Ammon's horn (tissue), 1 donor: ENCODE data around the gene CES5A.
"Not testable (repeated sequence)": the region's sequence is repeated elsewhere in the genome, so short reads cannot be mapped to it uniquely, and the experiment has no call there.

Experiments
- DNase-seq: peaks from one replicate; pipeline ENCODE4 v3.0.0-alpha.2; 2016; ENCODE audit warnings: low spot score

The CES5A gene

DNA sequence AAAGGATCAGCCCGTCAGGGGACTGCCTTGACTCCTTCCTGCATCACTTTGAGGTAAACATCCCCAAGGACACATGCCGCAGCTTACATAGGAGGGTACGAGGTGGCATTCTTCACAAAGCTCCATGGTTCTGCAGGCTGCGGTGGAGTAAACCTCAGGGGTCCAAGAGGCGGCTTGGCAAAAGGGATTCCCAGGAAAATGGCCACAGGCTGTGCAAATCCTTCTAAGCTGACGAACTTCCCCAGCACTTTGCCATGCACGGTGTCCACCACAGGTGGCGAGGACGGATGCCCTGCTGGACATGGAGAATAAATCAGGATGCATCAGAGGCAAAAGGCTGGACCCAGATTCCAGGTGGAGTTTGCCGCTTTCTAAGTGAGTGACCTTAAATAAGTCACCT lies 46.5 kb downstream of the CES5A start:
- DNase-seq, result no peak

DNA sequence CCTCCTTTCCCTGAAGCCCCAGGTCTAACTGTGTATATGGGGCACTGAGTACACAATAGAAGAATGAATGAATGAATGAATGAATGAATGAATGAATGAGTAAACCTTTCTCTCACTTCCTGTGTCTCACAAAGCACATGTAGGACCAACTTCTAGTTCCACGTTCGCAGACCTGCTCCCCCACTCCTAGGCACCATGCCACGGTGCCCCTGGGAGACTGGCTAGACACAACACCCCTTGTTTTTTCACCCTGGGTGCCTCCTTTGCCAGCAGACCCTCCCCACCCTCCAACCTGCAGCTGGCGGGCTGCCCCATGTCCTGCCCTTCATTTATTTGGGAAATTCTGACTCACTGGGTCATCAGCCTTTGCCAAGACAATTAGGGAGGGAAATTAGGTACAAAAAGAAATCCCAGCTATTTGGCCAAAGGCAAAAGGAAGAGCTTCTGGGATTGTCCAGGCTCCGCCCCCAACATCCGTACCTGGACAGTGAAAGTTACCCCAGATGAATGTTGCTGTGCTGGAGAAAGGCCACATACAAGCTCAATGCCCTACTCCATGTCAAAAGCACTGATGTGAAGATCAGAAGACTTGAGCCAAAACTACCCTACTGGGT lies 50.0 kb downstream of the CES5A start:
- no peak for DNase-seq

DNA sequence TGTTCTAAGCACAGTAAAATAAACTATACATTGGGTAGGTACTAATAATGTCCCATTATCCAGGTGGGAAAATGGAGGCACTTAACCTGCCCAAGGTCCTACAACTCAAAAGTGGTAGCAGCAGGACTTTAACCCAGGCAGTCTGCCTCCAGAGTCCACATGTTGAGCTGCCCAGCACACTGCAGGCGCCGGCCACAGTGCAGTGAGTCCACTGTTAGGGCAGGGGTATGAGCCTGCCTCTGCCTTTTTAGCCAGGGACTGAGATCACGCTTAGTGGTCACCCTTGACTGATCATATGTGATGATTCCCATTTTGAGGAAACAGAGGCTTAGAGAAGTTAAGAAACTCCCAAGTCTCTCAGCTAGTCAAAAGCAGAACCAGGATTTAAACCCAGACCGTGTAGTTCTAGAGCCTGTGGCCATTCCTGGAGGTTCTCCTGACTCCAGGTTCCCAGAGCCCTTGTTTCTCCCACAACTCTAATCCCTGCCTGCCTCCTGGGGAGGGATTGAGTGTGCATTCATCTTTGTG lies 50.6 kb downstream of the CES5A start:
- no peak for DNase-seq

DNA sequence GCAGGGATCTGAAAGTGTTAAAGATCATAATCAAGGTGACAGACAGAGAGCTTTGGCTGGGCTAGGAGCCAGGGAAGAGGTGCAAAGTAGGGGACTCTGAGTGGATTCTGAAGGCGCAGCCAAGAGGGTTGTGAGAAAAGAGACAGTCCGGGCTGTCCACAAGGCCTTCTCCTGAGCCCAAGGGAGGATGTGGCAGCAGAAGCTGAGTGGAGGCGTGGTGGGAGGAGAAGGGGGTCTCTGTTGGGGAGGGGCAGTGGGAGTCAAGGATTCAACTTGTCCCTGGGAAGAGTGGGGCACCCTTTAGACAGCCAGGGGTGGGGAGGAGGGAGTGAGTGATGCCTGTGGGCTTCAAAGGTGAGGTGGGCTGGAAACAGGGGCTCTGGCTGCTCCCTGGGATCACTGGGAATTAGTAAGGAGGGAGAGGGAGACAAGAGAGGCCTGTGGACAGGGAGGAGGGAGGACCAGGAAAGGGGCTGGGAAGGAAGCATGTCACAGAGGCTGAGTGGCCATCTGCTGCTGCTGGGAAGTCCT lies 52.8 kb downstream of the CES5A start:
- no peak for DNase-seq

DNA sequence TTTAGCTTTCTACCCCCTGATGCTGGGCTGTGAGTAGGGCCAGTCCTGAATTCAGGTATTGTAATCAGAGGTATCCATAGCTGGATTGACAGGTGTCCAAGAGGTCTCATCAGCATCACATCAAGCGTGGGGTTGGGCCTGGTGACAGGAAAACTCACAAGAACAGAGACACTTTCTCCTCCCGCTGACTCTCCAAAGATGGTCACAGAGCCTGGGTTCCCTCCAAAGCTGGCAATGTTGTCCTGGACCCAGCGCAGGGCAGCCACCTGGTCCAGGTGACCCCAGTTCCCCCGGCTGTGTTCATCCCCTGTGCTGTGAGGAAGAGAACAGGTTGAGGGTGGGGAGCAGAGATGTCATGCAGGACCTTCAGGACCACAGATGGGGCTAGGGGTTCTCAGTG lies 54.0 kb downstream of the CES5A start:
- DNase-seq, result no peak

DNA sequence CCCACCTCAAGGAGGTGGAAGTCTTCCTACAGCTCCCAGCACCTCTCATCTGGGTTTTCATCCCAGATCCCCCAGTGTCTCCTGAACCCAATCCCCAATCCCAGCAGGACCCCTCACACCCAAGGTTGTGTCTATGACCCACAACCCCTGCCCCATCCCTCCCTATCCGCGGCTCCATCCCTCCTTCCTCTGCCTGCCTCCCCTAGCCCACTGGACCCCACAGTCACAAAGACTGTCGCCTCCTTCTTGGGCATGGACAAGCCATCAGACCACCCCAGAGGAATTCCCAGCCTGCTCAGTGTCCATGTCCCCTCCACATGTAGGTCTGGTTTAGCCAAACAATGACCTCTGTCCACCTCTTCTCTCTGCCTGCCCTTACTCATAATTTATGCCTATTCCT lies 54.6 kb downstream of the CES5A start:
- no peak for DNase-seq

DNA sequence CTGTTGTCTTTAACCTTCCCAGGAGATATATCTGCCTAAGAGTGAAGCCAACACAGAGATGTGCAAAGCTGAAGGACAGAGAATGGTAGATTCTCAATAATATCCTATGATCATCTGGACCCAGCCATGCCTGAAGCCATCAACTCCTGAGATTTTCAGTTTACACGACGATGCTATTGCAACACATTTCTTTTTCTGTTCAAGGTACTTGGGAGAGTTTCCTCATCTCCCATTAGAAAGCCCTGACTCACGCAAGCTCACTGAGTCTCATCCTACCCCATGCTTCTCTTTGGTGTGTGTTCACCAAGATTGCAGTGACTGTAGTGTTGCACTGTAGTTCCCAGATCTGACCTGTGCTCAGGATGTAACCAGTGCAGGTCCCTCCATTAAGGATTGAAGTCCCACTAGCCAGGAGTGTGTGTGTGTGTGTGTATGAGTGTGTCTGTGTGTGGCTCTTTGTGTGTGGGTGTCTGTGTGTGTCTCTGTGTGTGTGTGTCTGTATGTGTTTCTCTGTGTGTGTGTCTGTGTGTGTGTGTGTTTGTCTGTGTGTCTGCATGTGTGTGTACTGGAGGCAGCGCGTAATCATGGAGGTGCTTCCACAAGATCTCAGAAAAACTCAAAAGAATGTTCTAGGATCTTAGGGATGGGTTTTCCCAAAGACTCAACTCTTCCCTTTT lies 57.8 kb downstream of the CES5A start:
- DNase-seq, result no peak

DNA sequence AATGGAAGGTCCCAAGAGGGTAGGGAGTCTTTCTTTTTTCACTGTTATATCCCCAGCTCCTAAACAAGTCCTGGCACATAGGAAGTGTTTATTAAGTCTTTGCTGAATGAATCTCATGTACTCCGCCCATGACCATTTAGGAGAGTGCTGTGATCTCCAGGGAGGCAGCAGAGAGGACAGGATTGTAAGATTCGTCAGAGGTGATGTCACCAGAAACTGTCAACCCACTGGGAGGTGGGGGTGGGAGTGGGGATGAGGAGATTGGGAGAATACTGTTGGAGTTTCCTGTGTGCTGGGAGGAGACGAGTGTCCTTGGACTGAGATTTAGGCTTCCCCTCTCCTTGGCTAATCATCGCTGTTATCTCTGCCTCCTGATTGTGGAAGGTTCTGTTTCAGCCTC lies 59.0 kb downstream of the CES5A start:
- not testable (repeated sequence) for DNase-seq

DNA sequence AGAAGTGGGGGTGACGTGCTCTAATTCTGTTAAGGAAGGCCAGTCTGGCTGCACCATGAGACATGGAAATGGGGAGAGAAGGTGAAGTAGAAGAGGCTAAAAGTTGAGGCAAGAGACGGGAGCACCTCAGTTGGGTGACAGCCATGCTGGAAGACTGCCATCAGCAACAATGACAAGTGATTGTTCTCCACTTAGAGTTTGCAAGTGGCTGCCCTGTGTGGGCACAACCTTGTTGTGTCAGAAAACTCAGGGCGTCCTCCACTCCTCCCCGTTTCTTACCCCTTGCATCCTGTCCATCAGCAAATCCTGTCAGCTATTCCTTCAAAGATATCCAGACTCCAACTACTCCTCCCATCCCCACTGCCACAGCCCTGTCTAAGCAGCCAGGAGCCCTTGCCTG lies 59.9 kb downstream of the CES5A start:
- DNase-seq, result no peak

DNA sequence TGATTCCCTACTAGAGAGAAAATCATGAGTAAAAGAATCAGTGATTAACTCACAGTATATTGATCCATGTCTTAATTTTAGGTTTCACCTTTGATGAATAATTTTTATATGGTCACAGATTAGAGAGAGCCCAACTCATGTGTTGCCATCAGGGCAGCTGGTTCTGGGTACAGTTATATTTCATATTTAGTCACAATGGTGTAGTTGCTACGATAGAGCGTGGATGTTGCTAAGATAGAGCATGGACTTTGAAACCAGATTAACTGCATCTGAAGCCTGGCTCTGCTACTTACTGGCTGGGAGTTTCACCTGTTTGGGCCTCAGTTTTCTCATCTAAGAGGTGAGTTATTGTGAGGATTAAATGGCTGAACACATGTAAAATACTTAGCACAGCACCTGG lies 61.0 kb downstream of the CES5A start:
- not testable (repeated sequence) for DNase-seq

DNA sequence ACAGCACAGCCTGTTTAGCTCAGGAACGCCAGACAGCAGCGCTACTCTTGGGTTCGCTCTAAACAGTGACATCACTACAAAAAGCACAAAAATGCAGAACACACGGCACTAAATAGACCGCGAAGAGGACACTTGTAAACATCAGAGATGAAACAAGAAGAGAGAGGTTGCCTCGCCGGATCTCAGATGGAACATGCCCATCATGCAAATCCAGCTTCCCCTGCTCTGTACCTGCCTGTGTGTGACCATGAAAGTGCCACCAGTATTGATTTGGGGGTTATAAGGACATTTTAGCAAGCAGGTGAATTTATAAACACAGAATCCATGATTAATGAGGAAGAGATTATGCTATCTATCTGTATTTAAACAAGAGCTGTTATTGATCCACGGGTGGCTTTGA lies 61.4 kb downstream of the CES5A start:
- DNase-seq, result not testable (repeated sequence)

DNA sequence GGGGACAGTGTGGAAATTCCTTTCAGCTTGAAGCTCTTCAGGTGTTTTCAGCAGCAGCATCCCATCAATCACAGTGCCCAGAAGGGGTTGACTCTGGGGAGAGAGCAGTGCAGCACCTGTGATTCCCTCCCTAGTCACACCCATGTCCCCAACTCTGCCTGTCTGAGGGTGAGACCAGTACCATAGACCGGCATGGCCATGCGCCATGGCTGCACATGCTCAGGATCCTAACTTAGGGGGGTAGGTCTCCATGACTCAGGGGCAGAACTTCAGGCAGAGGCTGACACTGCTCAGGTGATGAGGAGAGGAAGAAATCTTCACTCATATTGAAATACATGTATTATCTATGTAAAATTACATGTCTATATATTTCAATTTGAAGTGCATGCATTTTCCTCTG lies 62.2 kb downstream of the CES5A start:
- DNase-seq, result no peak

DNA sequence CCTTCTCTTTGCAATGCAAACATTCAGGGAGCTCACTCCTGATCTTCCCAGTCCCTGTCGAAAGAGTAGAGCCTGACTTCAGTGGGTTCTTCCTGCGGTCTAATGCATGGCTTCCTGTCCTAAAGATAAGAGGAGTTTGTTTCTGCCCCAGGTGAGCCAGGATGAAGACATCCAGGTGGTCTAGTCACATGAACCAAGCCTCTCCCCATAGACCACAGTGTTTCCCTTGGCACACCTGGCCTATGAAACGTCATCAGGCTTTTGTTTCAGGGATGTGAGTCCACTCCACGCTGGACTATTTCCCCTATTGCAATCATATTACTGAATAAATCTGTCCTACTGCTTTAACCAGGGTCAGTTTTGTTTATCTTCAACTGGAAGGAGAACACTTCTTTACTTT lies 63.4 kb downstream of the CES5A start:
- no peak for DNase-seq

DNA sequence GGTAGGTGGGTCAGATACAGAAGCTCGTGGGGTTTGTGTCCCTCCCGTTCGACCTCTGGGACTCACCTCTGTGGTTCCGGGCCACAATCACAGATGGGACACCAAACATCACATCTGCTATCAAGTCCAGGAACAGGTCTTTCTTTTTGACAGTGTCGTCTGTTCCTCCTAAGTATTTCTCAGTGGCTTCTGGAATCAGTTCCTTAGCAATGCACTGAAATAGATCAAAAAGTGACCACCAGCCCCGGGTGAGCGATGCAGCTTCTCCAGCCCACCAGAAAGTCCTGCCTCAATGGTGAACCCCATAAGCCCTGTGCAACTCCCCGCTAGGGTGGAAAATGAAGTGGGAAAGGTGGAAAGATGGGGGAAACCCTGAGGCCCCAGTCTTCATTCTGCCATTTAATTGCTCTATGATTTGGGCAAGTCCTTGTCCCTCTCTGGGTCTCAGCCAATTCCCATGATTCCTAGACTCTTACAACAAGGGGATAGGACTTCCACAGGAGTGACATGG lies 64.7 kb downstream of the CES5A start:
- DNase-seq, result no peak

DNA sequence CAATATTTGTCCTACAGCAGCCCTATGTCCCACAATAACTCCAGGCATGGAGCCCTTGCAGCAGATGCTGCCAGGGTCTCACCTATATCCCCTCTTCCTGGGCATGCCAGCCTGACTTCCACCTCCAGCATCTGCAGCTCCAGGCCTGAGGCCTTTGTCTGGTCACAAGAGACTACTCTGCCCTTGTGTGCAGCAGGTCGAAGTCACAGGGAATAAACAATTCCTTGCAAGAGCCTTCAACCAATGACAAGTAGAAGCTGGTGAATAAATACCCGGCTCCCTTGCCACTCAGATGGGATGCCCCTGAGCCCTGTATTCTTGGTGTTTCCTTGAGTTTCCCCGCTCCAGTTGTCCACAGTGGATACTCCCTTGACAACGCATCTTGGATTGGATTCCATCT lies 65.3 kb downstream of the CES5A start:
- no peak for DNase-seq

DNA sequence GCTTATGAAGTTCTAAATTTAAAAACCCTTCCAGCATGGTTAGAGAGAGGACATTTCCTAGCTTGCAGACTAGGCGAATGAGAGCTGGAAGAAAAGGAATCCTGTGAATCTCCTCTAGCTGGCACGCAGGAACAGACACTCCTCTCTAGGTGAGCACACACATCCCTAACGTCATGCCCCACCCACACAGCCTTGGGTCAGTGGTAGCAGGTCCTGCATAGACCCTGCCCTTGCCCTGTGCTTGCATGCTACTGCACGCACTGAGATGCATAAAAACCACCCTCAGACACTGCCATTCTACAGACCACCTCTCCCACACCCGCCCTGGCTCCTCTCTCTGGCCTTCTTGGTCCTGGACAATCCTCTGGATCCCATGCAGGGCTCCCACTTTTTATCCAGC lies 65.8 kb downstream of the CES5A start:
- DNase-seq, result no peak

DNA sequence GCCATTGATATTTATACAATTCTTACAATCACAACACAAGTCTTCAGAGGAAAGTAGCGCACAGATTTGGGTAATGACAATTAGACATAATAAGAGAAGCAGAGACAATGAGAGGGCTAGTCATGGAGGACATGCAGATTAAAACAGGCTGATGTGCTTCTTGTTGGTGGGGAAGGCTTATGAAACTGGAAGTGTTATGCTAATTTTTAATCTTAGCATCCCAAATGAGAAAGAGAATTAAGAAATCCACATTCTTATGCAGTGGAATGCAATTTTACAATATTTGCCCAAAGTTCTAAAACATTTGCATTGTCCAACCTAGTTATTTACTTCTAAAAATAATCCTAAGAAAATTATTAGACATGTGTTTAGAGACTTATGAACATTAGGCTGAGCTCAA lies 66.9 kb downstream of the CES5A start:
- not testable (repeated sequence) for DNase-seq

DNA sequence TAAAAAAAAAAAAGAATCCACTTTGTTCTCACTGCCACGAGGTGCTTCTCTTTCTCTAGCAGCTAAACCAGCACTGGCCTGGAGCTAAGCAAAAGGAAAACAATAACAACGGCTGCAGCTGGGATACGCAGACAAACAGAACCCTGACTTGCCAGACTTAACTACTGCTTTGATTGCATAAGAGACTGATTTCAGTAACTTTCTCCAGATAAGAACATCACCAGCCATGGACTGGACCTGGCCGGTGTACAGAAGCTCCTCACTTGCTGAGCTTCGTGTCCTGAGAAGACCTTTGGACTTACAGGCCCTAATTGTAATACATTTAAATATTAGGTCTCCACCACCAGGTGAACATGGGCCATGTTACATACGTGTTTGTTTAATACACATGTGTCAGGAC lies 70.1 kb downstream of the CES5A start:
- not testable (repeated sequence) for DNase-seq

DNA sequence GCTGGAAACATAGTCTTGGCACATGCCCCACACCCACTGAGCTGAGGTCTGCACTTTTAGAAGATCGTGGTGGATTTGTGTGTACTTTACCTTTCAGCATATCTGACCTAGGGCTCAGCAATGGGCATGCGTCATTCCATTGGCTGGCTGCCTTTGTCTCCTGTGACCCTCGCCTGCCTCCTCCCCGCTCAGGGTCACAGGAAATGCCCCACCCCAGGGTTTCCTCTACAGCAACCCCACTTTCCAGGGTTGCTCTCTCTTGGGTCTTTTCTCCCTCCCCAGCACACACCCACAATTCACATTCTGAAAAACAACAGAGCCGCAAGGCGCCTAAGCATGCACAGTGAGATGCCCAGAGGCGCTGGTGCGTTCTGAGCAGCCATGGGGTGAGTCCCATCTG lies 71.5 kb downstream of the CES5A start:
- not testable (repeated sequence) for DNase-seq
